ENCODE results near the gene CLPTM1L. TPM values are rescaled to one million over a fixed set of nuclear protein-coding genes. Genes with fewer than 3 reads are reported as not detected.
A peak's percentile ranks its signal among the peaks of the same experiment; 100 is the strongest.

CLPTM1L gene
- total and polyA plus RNA-seq, 12 donors = 40.7 to 96.5 (median 83.2) TPM

GRCh38 chr5:1311439-1312055, 33.4 kb downstream of the CLPTM1L start:
- DNase-seq = peak in 1 of 7 donors; percentile 39
- Histone ChIP-seq H3K36me3 (replicated peaks in 1 of 2) (no peaks in the 10 kb centered on the region), H3K4me3 (no peak overlapping the region), H3K4me1 (replicated peaks in 1 of 2) (no peaks in the 10 kb centered on the region), H3K27ac (no peak overlapping the region), H3K27me3 (no peaks in the 10 kb centered on the region), H3K9me3 (replicated peaks in 1 of 3) (no peaks in the 10 kb centered on the region)
- intact Hi-C loops (cut with DNase I) = no loop called here
- WGBS, 4 donors = 76 to 90% (median 85%) methylated on average over 9 to 15 of the region's 15 CpGs
- TF ChIP-seq CTCF (IDR thresholded peaks at IDR 0.05) (no peak), POLR2A (IDR thresholded peaks at IDR 0.05) (no peak)

GRCh38 chr5:1310118-1310517, 34.8 kb downstream of the CLPTM1L start:
- Histone ChIP-seq H3K4me1 (replicated peaks in 1 of 2) (no peaks in the 10 kb centered on the region), H3K27me3 (no peaks in the 10 kb centered on the region), H3K27ac (no peak overlapping the region), H3K4me3 (no peak overlapping the region), H3K9me3 (replicated peaks in 1 of 3) (no peaks in the 10 kb centered on the region), H3K36me3 (replicated peaks in 1 of 2) (no peaks in the 10 kb centered on the region)
- peak in 1 of 7 donors; percentile 18 for DNase-seq
- WGBS, 4 donors = 83 to 88% (median 86%) methylated on average over 7 of the region's 7 CpGs
- intact Hi-C loops (cut with DNase I) = no loop called here
- TF ChIP-seq POLR2A (IDR thresholded peaks at IDR 0.05) (no peak), CTCF (IDR thresholded peaks at IDR 0.05) (no peak)

- no peak overlapping the region for H3K27ac ChIP-seq
- no peak for DNase-seq
- H3K4me1 ChIP-seq (replicated peaks in 1 of 2) = no peaks in the 10 kb centered on the region
- no peak overlapping the region for H3K4me3 ChIP-seq
- intact Hi-C loops (cut with DNase I) = no loop called here
- no peaks in the 10 kb centered on the region for H3K9me3 ChIP-seq (replicated peaks in 1 of 3)
- no peaks in the 10 kb centered on the region for H3K36me3 ChIP-seq (replicated peaks in 1 of 2)
- WGBS, 4 donors = 58 to 79% (median 73%) methylated on average over 2 of the region's 2 CpGs
- H3K27me3 ChIP-seq = no peaks in the 10 kb centered on the region
- TF ChIP-seq CTCF (IDR thresholded peaks at IDR 0.05) (no peak), POLR2A (IDR thresholded peaks at IDR 0.05) (no peak)
Measured at GRCh38 chr5:1304033-1304432, 40.9 kb downstream of the CLPTM1L start.

- Histone ChIP-seq H3K4me3 (no peak overlapping the region), H3K36me3 (replicated peaks in 1 of 2) (no peaks in the 10 kb centered on the region), H3K9me3 (replicated peaks in 1 of 3) (no peaks in the 10 kb centered on the region), H3K27ac (no peak overlapping the region), H3K27me3 (no peaks in the 10 kb centered on the region), H3K4me1 (replicated peaks in 1 of 2) (no peaks in the 10 kb centered on the region)
- intact Hi-C loops (cut with DNase I) = no loop called here
- WGBS, 4 donors = 71 to 87% (median 79%) methylated on average over 2 of the region's 2 CpGs
- TF ChIP-seq CTCF (IDR thresholded peaks at IDR 0.05) = no peak
- no peak for TF ChIP-seq POLR2A (IDR thresholded peaks at IDR 0.05)
- peak in 1 of 7 donors; percentile 2 for DNase-seq
Measured at GRCh38 chr5:1302258-1302657, 42.6 kb downstream of the CLPTM1L start.

All from adrenal gland (tissue), 12 donors.